ENCODE results near the gene TFB2M. TPM values are rescaled to one million over a fixed set of nuclear protein-coding genes. Genes with fewer than 3 reads are reported as not detected.
"Not testable (repeated sequence)": the region's sequence is repeated elsewhere in the genome, so short reads cannot be mapped to it uniquely, and the experiment has no call there.

The TFB2M gene, protein sequence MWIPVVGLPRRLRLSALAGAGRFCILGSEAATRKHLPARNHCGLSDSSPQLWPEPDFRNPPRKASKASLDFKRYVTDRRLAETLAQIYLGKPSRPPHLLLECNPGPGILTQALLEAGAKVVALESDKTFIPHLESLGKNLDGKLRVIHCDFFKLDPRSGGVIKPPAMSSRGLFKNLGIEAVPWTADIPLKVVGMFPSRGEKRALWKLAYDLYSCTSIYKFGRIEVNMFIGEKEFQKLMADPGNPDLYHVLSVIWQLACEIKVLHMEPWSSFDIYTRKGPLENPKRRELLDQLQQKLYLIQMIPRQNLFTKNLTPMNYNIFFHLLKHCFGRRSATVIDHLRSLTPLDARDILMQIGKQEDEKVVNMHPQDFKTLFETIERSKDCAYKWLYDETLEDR
- total RNA-seq (2014; rRNA removed; shearing (Covaris generic); ENCODE audit: low replicate concordance), result 4.7 and 8.0 TPM in 2 replicates

GRCh38 chr1:246566128-246566812 lies at the start of gene TFB2M, which contains the start of gene CNST:
TFB2M (minus strand) TSS chr1:246566261; CDS start chr1:246566138, 123 bp downstream.
CNST (plus strand) TSS chr1:246566456; CDS start chr1:246591563, 25,107 bp downstream.
- in situ Hi-C loops (cut with HindIII; ENCODE audit: low pct_unique_long_range_greater_than_20kb, low sequenced_read_pairs), result no loop called here

GRCh38 chr1:246613096-246613758 lies 47.2 kb upstream of the TFB2M start:
- no peak for DNase-seq (ENCODE audit: low read depth)
- in situ Hi-C loops (cut with HindIII; ENCODE audit: low pct_unique_long_range_greater_than_20kb, low sequenced_read_pairs), result no loop called here

More at GRCh38 chr1:246566128-246566812, at the start of gene TFB2M, which contains the start of gene CNST:
- DNase-seq (ENCODE audit: low read depth), result peak; percentile 97

DNA sequence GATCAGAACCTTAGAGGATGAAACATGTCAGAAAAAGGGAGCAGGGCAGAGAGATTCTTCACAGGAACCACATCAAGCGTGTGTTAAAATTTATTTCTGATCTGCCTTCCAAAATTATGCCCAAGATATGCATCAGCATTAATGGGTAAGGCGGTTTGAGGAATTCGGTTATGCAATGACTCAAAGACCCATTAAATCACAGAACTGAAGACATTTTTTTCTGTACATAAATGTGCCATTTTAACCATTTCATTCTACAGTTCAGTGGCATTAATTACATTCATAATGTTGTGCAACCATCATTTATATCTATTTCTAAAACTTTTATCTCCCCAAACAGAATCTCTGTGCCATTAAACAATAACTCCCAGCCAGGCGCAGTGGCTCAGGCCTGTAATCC lies 43.6 kb upstream of the TFB2M start:
- in situ Hi-C loops (cut with HindIII; ENCODE audit: low pct_unique_long_range_greater_than_20kb, low sequenced_read_pairs), result no loop called here
- DNase-seq (ENCODE audit: low read depth), result no peak

DNA sequence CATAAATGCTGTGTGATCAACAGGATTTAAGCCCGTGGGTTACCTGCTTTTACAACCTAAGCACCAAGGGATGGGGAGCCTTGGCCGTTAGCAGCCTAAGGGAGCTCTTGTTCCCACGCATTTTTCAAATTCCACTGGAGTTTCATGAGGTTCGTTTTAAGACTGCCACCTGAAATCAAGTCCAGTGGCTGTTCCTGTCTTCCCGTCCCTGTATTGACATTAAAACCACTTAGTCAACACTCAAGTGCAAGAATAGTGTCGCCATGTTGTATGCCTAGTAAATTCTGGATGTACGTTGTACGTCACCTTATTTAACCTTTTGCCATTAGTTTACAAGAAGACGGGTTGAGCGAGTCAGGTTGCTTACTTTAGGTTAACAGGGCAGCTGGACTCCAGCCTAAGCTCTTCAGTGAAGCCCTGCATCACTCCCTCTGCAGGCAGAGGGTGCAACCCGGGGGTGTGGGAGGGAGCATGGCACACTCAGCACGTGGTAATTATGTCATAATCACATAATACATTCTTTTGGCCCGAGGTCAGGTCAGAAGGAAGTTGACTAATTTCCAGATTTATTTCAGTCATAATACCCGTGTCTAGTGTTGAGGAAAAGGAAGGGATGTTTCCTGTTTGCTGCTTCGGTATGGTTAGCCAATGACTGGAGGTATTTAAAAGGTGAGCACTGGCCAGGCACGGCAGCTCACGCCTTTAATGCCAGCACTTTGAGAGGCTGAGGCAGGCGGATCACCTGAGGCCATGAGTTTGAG lies 42.7 kb upstream of the TFB2M start:
- in situ Hi-C loops (cut with HindIII; ENCODE audit: low pct_unique_long_range_greater_than_20kb, low sequenced_read_pairs), result no loop called here
- DNase-seq (ENCODE audit: low read depth), result peak; percentile 75

DNA sequence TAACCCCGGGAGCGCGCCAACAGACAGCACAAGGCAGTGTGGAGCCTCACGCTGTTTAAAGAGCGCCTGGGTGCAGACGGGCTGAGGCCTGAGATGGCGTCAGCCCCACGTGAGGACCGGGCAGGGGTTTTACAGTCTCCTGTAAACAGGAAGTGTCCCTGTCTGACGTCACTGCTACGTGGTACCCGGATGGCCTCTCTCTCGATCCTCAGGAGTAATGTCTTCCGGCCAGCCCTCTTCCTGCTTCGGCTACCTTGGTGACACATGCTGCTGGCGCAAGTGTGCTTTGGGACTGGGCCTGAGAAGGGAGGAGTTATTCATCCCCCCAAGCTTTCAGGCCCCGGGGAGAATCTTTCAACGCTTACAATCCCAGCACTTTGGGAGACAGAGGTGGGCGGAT lies 41.4 kb upstream of the TFB2M start:
- no peak for DNase-seq (ENCODE audit: low read depth)
- in situ Hi-C loops (cut with HindIII; ENCODE audit: low pct_unique_long_range_greater_than_20kb, low sequenced_read_pairs), result no loop called here

DNA sequence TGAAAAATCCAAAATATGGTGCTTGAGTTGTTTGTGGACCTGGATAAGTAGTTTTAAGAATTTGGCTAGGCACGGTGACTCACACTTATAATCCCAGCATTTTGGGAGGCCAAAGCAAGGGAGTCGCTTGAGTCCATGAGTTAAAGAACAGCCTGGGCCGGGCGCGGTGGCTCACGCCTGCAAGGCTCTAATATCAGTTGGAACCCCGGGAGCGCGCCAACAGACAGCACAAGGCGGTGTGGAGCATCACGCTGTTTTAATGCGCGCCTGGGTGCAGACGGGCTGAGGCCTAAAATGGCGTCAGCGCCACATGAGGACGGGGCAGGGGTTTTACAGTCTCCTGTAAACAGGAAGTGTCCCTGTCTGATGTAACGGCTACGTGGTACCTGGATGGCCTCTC lies 39.2 kb upstream of the TFB2M start:
- DNase-seq (ENCODE audit: low read depth); in situ Hi-C loops (cut with HindIII; ENCODE audit: low pct_unique_long_range_greater_than_20kb, low sequenced_read_pairs): not testable (repeated sequence)

DNA sequence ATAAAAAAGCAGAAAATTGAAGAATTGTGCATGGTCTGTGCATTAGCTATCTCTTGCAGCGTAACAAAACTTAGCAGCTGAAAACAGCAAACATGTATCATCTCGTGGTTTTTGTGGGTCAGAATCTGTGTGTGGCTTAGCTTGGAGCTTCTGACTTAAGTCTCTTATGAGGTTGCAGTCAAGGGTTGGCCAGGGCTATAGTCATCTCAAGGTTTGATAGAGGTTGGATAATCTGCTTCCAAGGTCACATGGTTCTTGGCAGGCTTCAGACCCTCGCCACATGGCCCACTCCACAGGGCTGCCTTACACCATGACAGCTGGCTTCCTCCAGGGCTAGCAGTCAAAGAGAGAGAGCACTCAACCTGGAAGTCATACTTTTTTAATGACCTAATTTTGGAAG lies 36.1 kb upstream of the TFB2M start:
- no peak for DNase-seq (ENCODE audit: low read depth)
- in situ Hi-C loops (cut with HindIII; ENCODE audit: low pct_unique_long_range_greater_than_20kb, low sequenced_read_pairs), result no loop called here

DNA sequence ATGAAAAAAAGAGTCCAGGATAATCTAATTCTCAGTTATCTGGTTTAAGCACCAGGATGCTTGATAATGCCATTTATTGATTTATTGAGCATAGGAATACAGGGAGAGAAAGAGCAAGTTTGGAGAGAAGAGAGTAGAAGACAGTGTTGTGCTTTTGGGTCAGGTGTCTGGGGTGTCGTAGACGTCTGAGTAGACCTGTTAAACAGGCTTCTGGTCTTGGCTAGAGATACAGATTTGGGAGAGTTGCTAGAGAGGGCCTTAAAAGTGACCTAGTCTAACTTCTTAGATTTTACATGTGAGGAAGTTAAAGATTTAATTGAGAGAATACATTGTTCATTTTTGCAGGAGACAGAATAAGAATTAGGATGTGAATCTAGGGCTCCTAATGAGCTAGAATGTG lies 34.5 kb upstream of the TFB2M start:
- in situ Hi-C loops (cut with HindIII; ENCODE audit: low pct_unique_long_range_greater_than_20kb, low sequenced_read_pairs), result no loop called here

DNA sequence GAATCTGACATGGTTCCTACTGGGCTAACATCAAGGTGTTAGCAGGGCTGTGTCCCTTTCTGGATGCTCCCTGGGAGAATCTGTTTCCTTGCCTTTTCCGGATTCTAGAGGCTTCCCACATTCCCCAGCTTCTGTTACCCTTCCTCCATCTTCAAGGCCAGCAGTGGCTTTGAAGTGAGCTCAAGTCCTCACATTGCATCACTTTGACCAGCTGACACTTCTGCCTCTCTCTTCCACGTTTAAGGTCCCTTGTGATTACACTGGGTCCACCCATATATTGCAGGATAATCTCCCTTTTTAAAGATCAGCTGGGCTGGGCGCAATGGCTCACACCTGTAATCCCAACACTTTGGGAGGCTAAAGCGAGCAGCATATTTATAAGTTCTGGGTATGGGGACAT lies 33.3 kb upstream of the TFB2M start:
- in situ Hi-C loops (cut with HindIII; ENCODE audit: low pct_unique_long_range_greater_than_20kb, low sequenced_read_pairs), result no loop called here
- no peak for DNase-seq (ENCODE audit: low read depth)

More for the DNA sequence above, 34.5 kb upstream of the TFB2M start:
- DNase-seq (ENCODE audit: low read depth), result no peak

DNA sequence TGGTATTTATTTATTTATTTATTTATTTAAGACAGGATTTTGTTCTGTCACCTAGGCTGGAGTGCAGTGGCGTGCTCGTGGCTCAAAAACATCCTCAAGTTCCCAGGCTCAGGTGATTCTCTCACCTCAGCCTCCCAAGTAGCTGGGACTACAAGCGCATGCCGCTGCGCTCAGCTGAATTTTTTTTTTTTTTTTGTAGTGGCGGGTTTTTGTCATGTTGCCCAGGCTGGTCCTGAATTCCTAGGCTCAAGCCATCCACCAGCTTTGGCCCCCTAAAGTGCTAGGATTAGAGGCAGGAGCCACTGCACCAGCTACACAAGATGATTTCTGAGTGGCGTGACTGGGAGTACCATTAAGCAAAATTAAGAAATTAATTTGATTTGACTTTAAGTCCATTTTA lies 31.9 kb upstream of the TFB2M start:
- no peak for DNase-seq (ENCODE audit: low read depth)
- in situ Hi-C loops (cut with HindIII; ENCODE audit: low pct_unique_long_range_greater_than_20kb, low sequenced_read_pairs), result no loop called here

DNA sequence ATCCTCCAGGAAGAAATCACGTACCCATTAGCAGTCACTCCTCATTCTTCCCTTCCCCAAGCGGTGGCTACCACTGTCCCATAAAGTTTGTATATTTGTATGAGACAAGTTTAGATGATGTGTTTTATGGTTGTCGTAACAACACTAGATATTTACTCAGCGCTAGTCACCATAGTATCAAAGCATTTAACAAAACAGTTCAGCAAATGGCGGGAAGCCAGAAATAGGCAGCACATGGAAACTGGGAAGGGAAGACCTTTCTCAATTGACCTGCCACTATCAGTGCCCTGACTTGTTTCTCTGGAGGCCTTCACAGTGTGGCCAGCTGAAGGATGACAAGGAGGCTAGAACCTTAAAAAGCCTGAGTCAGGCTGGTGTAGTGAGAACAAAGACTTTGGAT lies 31.3 kb upstream of the TFB2M start:
- in situ Hi-C loops (cut with HindIII; ENCODE audit: low pct_unique_long_range_greater_than_20kb, low sequenced_read_pairs), result no loop called here
- peak; percentile 48 for DNase-seq (ENCODE audit: low read depth)

DNA sequence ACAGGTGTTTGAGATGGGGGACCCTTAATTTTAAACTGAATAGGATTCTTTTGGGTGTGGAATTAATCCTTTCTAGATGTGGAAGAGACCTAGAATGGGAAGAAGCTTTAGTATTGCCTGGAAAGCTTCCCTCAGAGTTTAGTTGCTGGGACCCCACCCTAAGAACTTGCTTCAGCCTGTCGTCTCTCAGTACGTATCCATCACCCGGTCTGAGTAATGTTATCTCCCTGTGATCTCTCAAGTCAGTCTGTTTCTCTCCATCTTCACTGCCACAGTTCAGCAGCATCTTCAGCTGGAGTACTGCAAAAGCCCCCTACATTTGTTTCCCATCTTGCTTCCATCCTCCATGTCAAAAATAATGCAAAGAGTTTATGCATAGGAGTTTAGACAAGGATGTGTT lies 29.1 kb upstream of the TFB2M start:
- in situ Hi-C loops (cut with HindIII; ENCODE audit: low pct_unique_long_range_greater_than_20kb, low sequenced_read_pairs), result no loop called here
- no peak for DNase-seq (ENCODE audit: low read depth)

DNA sequence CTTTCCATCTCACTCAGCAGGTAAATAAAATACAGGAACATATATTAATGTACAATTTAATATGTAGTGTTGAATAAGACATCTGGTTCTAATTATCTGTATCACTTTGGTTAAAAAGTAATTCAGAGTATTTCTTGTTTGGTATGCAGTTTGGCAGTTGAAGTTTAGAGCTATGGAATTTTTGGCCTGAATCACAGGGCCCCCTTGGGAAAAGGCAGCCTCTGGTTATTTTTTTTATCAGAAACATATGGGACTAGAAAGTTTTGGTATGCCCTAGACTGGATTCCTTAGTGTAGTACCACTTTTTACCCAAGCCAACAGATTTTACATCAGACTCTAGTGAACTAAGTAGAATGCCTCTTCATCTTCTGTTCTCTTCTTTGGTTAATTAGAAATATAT lies 26.6 kb upstream of the TFB2M start:
- in situ Hi-C loops (cut with HindIII; ENCODE audit: low pct_unique_long_range_greater_than_20kb, low sequenced_read_pairs), result no loop called here
- DNase-seq (ENCODE audit: low read depth), result no peak

DNA sequence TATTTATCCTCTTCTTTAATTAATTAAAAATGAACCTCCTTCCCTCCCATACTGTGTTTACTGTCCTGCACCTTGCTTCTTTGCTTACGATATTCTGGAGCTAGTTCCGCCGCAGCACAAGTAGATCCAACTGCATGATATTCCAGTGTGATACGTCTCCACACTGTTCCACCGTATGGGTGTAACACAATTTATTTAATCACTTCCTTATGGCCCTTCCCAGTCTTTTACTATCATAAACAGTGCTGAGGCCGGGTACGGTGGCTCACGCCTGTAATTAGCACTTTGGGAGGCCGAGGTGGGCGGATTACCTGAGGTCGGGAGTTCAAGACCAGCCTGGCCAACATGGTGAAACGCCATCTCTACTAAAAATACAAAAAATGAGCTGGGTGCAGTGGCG lies 25.9 kb upstream of the TFB2M start:
- in situ Hi-C loops (cut with HindIII; ENCODE audit: low pct_unique_long_range_greater_than_20kb, low sequenced_read_pairs), result no loop called here
- DNase-seq (ENCODE audit: low read depth), result no peak

- no peak for DNase-seq (ENCODE audit: low read depth)
- in situ Hi-C loops (cut with HindIII; ENCODE audit: low pct_unique_long_range_greater_than_20kb, low sequenced_read_pairs), result no loop called here
Observed at GRCh38 chr1:246591504-246591903, 25.4 kb upstream of the TFB2M start.

DNA sequence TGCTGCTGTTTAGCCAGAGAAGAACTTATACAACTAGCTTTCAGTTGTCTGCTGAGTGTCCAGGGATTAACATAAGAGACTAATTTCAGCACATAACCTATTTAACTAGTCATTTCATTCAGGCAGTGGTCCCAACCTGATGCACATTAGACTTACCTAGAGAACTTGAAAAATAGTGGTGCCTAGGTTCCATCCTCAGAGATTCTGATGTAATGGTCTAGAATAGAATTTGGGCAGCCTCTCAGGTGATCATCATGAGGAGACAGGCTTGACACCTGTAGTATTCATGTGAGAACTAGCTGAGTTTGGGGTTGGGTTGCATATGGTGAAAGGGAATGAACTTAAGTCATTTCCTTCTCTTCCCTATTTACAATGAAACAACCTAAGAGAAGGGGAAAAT lies 25.0 kb upstream of the TFB2M start:
- in situ Hi-C loops (cut with HindIII; ENCODE audit: low pct_unique_long_range_greater_than_20kb, low sequenced_read_pairs), result no loop called here
- no peak for DNase-seq (ENCODE audit: low read depth)

DNA sequence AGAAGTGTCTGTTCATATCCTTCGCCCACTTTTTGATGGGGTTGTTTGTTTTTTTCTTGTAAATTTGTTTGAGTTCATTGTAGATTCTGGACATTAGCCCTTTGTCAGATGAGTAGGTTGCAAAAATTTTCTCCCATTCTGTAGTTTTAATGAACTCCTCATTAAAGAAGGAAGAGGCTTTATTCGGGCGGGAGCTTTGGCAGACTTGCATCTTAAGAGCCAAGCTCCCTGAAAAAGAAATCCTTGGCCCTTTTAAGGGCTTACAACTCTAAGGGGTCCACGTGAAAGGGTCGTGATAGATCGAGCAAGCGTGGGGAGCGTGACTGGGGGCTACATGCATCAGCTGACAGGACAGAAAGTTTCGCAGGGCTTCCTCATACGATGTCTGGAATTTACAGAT lies 23.9 kb upstream of the TFB2M start:
- in situ Hi-C loops (cut with HindIII; ENCODE audit: low pct_unique_long_range_greater_than_20kb, low sequenced_read_pairs); DNase-seq (ENCODE audit: low read depth): not testable (repeated sequence)

- DNase-seq (ENCODE audit: low read depth), result no peak
- in situ Hi-C loops (cut with HindIII; ENCODE audit: low pct_unique_long_range_greater_than_20kb, low sequenced_read_pairs), result no loop called here
Observed at GRCh38 chr1:246588159-246588721, 22.2 kb upstream of the TFB2M start.

Data from Caki2 (cell line).